ENCODE results near the gene EFEMP1.
"Not testable (repeated sequence)": the region's sequence is repeated elsewhere in the genome, so short reads cannot be mapped to it uniquely, and the experiment has no call there.

The EFEMP1 gene

DNA sequence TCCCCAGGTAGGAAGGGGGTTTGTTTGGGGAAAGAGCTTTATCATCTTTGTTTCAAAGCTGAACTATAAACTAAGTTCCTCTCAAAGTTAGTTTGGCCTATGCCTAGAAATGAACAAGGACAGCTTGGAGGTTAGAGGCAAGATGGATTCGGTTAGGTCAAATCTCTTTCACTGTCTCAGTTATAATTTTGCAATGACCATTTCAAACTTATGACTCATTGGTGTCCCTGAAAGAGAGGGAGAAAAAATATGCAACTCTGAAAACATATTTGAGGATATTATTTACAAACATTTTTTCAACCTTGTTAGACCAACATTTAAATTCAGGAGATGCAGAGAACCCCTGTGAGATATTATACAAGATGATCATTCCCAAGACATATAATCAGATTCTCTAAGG is 95.7 kb downstream of the EFEMP1 start:
- DNase-seq (ENCODE audit: low read depth) = no peak

GRCh38 chr2:55827428-55827827 is 96.2 kb downstream of the EFEMP1 start:
- not testable (repeated sequence) for DNase-seq (ENCODE audit: low read depth)

- no peak for DNase-seq (ENCODE audit: low read depth)
Observed at GRCh38 chr2:55826246-55826645, 97.3 kb downstream of the EFEMP1 start.

DNA sequence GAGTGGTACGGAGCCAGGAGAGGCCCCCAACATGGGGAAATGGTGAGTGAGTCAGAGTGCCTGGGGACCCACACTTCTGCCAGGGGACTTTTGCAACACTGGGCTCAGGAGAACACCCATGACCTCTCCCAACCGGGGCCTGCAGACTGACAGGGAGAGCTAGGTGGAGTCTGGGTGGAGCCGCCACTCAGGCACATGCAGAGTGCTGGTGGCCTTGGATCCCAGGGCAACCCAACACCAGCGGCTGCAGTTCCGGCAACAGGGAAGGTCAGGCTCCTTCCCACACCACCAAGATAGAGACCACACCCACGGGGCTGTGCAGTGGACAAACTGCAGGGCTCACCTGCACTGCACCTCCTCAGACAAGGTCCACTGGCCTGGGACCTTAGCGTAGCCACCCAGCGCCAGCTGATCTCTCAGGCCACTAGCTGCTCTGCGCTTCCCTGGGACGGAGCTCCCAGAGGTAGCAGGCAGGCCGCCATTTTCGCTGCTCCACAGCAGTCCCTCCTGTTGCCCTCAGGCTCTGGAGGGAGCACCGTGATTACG is 99.0 kb downstream of the EFEMP1 start:
- DNase-seq (ENCODE audit: low read depth) = no peak
